ENCODE data around the gene SLCO3A1. TPM values are rescaled to one million over a fixed set of nuclear protein-coding genes. Genes with fewer than 3 reads are reported as not detected.
A peak's percentile ranks its signal among the peaks of the same experiment; 100 is the strongest.

SLCO3A1 gene
- total RNA-seq, 2 experiments from 2014 or later = 29.5 to 30.4 TPM

- no peak overlapping the region for H3K4me3 Mint-ChIP-seq
- Histone ChIP-seq H3K9me3 (ENCODE audit: control insufficient read depth in 1 of 2, insufficient read depth in 1 of 2, low read length in 2 of 2) (no peaks in the 10 kb centered on the region), H3K36me3 (ENCODE audit: insufficient read depth, low read length) (no peaks in the 10 kb centered on the region), H3K4me3 (ENCODE audit: low read length) (no peak overlapping the region), H3K4me1 (ENCODE audit: insufficient read depth, low read length) (peaks cover 34% of the 10 kb centered on the region), H3K27ac (ENCODE audit: low read depth in 1 of 2, low read length in 2 of 2) (no peak overlapping the region), H3K27me3 (ENCODE audit: control insufficient read depth in 1 of 2, insufficient read depth in 2 of 2, low read length in 2 of 2) (no peaks in the 10 kb centered on the region)
- POLR2A ChIA-PET = no interaction called here
- peaks cover 26% of the 10 kb centered on the region for H3K4me1 Mint-ChIP-seq (ENCODE audit: low read depth)
- intact Hi-C loops (cut with DNase I, micrococcal nuclease) = no loop called here
- CTCF ChIA-PET = interaction anchor here (3.7 kb wide), 1 partner anchor 372 kb away, joined by 18 read pairs; no protein-coding TSS in a partner anchor
- ATAC-seq (ENCODE audit: poor library complexity) (no peak), DNase-seq (no peak)
- H3K36me3 Mint-ChIP-seq (ENCODE audit: low read depth) = no peaks in the 10 kb centered on the region
- no peak for TF ChIP-seq CTCF (IDR thresholded peaks at IDR 0.05)
- no peaks in the 10 kb centered on the region for H3K9me3 Mint-ChIP-seq
- no peak overlapping the region for H3K27ac Mint-ChIP-seq
- H3K27me3 Mint-ChIP-seq = no peaks in the 10 kb centered on the region
Measured at GRCh38 chr15:92078270-92078669, 224.8 kb downstream of the SLCO3A1 start.

GRCh38 chr15:92079047-92079446 lies 225.5 kb downstream of the SLCO3A1 start:
- Histone ChIP-seq H3K27ac (ENCODE audit: low read depth in 1 of 2, low read length in 2 of 2) (no peak overlapping the region), H3K27me3 (ENCODE audit: control insufficient read depth in 1 of 2, insufficient read depth in 2 of 2, low read length in 2 of 2) (no peaks in the 10 kb centered on the region), H3K4me1 (ENCODE audit: insufficient read depth, low read length) (peaks cover 28% of the 10 kb centered on the region), H3K4me3 (ENCODE audit: low read length) (no peak overlapping the region), H3K36me3 (ENCODE audit: insufficient read depth, low read length) (no peaks in the 10 kb centered on the region), H3K9me3 (ENCODE audit: control insufficient read depth in 1 of 2, insufficient read depth in 1 of 2, low read length in 2 of 2) (no peaks in the 10 kb centered on the region)
- ChIA-PET POLR2A (interaction anchor here (1.2 kb wide), 1 partner anchor 10 kb away, joined by 4 read pairs; no protein-coding TSS in a partner anchor), CTCF (interaction anchor here (3.7 kb wide), 1 partner anchor 373 kb away, joined by 18 read pairs; no protein-coding TSS in a partner anchor)
- ATAC-seq (ENCODE audit: poor library complexity) (no peak), DNase-seq (peak in 3 of 14 experiments; percentile 41 to 55 (median 44))
- no peak for TF ChIP-seq CTCF (IDR thresholded peaks at IDR 0.05)
- Mint-ChIP-seq H3K27ac (no peak overlapping the region), H3K4me1 (ENCODE audit: low read depth) (peaks cover 21% of the 10 kb centered on the region), H3K27me3 (no peaks in the 10 kb centered on the region), H3K9me3 (no peaks in the 10 kb centered on the region), H3K4me3 (no peak overlapping the region), H3K36me3 (ENCODE audit: low read depth) (no peaks in the 10 kb centered on the region)
- intact Hi-C loops (cut with DNase I, micrococcal nuclease) = no loop called here

DNA sequence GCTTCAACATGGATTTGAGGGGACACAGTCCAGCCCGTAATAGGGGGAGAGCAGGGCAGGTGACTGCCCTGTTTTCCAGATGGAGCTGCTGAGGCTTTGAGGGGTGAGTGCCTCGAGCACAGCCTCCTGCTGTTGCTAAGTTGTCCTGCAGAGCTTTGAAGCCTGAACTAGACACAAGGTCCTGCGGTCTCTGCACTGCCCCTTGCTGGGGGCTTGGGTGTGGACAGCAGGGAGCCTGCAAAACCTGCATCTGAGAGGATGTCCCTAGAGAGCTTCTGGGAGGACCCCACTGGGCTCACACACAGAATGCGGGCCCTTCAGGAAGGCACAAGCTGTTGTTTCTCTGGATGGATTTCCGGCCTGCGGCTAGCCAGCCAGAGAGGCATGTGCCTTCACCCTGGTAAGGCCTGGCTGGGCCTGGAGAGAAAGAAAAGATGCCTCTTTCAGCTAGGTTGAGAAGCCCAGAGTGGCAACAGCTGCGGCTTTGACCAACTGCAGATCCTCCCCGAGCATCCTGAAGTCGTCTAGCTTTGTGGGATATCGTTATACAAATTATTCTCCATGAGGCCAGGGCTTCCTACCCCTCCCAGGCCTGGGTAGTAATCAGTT lies 226.2 kb downstream of the SLCO3A1 start:
- CTCF ChIA-PET = interaction anchor here (3.7 kb wide), 1 partner anchor 374 kb away, joined by 18 read pairs; no protein-coding TSS in a partner anchor
- H3K27ac Mint-ChIP-seq = no peak overlapping the region
- no peak overlapping the region for H3K4me3 Mint-ChIP-seq

More for the DNA sequence above, 226.2 kb downstream of the SLCO3A1 start:
- peaks cover 21% of the 10 kb centered on the region for H3K4me1 ChIP-seq (ENCODE audit: insufficient read depth, low read length)
- H3K9me3 Mint-ChIP-seq = no peaks in the 10 kb centered on the region
- TF ChIP-seq CTCF (IDR thresholded peaks at IDR 0.05) = no peak
- no peak for DNase-seq
- H3K27me3 Mint-ChIP-seq = no peaks in the 10 kb centered on the region
- H3K27ac ChIP-seq (ENCODE audit: low read depth in 1 of 2, low read length in 2 of 2) = no peak overlapping the region
- intact Hi-C loops (cut with DNase I, micrococcal nuclease) = loop anchor here in 1 of 2 experiments (10.0 kb wide), 1 partner anchor 1025 kb away; no protein-coding TSS in a partner anchor
- H3K36me3 Mint-ChIP-seq (ENCODE audit: low read depth) = no peaks in the 10 kb centered on the region
- no peak overlapping the region for H3K4me3 ChIP-seq (ENCODE audit: low read length)
- no peaks in the 10 kb centered on the region for H3K9me3 ChIP-seq (ENCODE audit: control insufficient read depth in 1 of 2, insufficient read depth in 1 of 2, low read length in 2 of 2)
- H3K4me1 Mint-ChIP-seq (ENCODE audit: low read depth) = peaks cover 14% of the 10 kb centered on the region
- no peaks in the 10 kb centered on the region for H3K27me3 ChIP-seq (ENCODE audit: control insufficient read depth in 1 of 2, insufficient read depth in 2 of 2, low read length in 2 of 2)
- no peaks in the 10 kb centered on the region for H3K36me3 ChIP-seq (ENCODE audit: insufficient read depth, low read length)
- POLR2A ChIA-PET = interaction anchor here (1.2 kb wide), 1 partner anchor 11 kb away, joined by 4 read pairs; no protein-coding TSS in a partner anchor
- ATAC-seq (ENCODE audit: poor library complexity) = no peak

Measured in CD4-positive, alpha-beta T cell (primary cell).